GM23338 (cell line): ENCODE results near the gene SIL1. TPM values are rescaled to one million over a fixed set of nuclear protein-coding genes. Genes with fewer than 3 reads are reported as not detected.
"Not testable (repeated sequence)": the region's sequence is repeated elsewhere in the genome, so short reads cannot be mapped to it uniquely, and the experiment has no call there.

Source experiments
- ATAC-seq: fragments of 200-7000 bp; cut with Tn5 transposase; 3 replicates; pipeline ENCODE4 v1.9.1; 2020
- DNase-seq: peaks from one replicate; pipeline ENCODE4 v3.0.0-alpha.2; 2015; ENCODE audit warnings: low spot score
- H2AFZ ChIP-seq: fragments of 200-600 bp; sonication (generic); 2 replicates; pipeline ENCODE4 v1.8.0; 2016; ENCODE audit warnings: antibody characterized with exemption, mild to moderate bottlenecking, moderate library complexity
- H3F3A ChIP-seq: fragments of 200-600 bp; sonication (generic); replicated peaks from 2 replicates; pipeline ENCODE4 v1.8.0; 2017; ENCODE audit warnings: antibody characterized with exemption, mixed run types, low read depth
- H3K27ac ChIP-seq: fragments of 200-600 bp; sonication (generic); 2 replicates; pipeline ENCODE4 v1.6.1; 2016; ENCODE audit warnings: low read depth
- H3K27me3 ChIP-seq: fragments of 200-600 bp; sonication (generic); 2 replicates; pipeline ENCODE4 v1.8.0; 2016; ENCODE audit warnings: mild to moderate bottlenecking, mixed run types, moderate library complexity; ENCODE audit not compliant: insufficient read depth
- H3K36me3 ChIP-seq: fragments of 200-600 bp; sonication (generic); 2 replicates; pipeline ENCODE4 v1.8.0; 2016; ENCODE audit warnings: mild to moderate bottlenecking; ENCODE audit not compliant: insufficient read depth
- H3K4me1 ChIP-seq: fragments of 200-600 bp; sonication (generic); 2 replicates; pipeline ENCODE4 v1.8.0; 2016; ENCODE audit warnings: mild to moderate bottlenecking, moderate library complexity; ENCODE audit not compliant: insufficient read depth
- H3K4me2 ChIP-seq: fragments of 200-600 bp; sonication (generic); 2 replicates; pipeline ENCODE4 v1.7.1; 2017; ENCODE audit warnings: mixed run types
- H3K4me3 ChIP-seq: fragments of 200-600 bp; sonication (generic); 2 replicates; pipeline ENCODE4 v1.6.1; 2016; ENCODE audit warnings: mixed run types
- H3K79me2 ChIP-seq: fragments of 200-600 bp; sonication (generic); replicated peaks from 2 replicates; pipeline ENCODE4 v1.8.0; 2017; ENCODE audit warnings: mild to moderate bottlenecking; ENCODE audit not compliant: insufficient read depth
- H3K9me2 ChIP-seq: fragments of 200-600 bp; sonication (generic); 2 replicates; pipeline ENCODE4 v1.8.0; 2017; ENCODE audit not compliant: insufficient read depth
- H4K20me1 ChIP-seq: fragments of 200-600 bp; sonication (generic); replicated peaks from 2 replicates; pipeline ENCODE4 v1.8.0; 2017; ENCODE audit warnings: mild to moderate bottlenecking; ENCODE audit not compliant: insufficient read depth
- H3K27ac Mint-ChIP-seq: 2 replicates; pipeline ENCODE4 v1.8.0; 2020; ENCODE audit warnings: inconsistent platforms, mild to moderate bottlenecking, moderate library complexity, mixed read lengths
- H3K27me3 Mint-ChIP-seq: 3 replicates; pipeline ENCODE4 v1.8.0; 2022; ENCODE audit warnings: low read depth, mild to moderate bottlenecking, moderate library complexity, mixed read lengths, inconsistent platforms; ENCODE audit not compliant: insufficient read depth, poor library complexity
- H3K36me3 Mint-ChIP-seq: 3 replicates; pipeline ENCODE4 v1.8.0; 2021; ENCODE audit warnings: low read depth, mild to moderate bottlenecking, inconsistent platforms, moderate library complexity, mixed read lengths
- H3K4me1 Mint-ChIP-seq: 3 replicates; pipeline ENCODE4 v1.8.0; 2020; ENCODE audit warnings: mild to moderate bottlenecking, inconsistent platforms, mixed read lengths
- H3K4me3 Mint-ChIP-seq: 3 replicates; pipeline ENCODE4 v1.8.0; 2021; ENCODE audit warnings: moderate library complexity, mild to moderate bottlenecking, inconsistent platforms, mixed read lengths
- H3K9me3 Mint-ChIP-seq: 3 replicates; pipeline ENCODE4 v1.8.0; 2020; ENCODE audit warnings: moderate library complexity, mild to moderate bottlenecking, inconsistent platforms, mixed read lengths
- CREB1 ChIP-seq: fragments of 250-450 bp; sonication (Bioruptor Pico); IDR thresholded peaks from 2 replicates; pipeline ENCODE4 v1.5.0; 2020; ENCODE audit warnings: low read depth, mild to moderate bottlenecking, moderate library complexity
- CTCF ChIP-seq, 2 experiments: fragments of 200-600 bp in 1 of 2; sonication (generic) in 1 of 2; conservative IDR thresholded peaks; 2 replicates each; pipeline versions ENCODE4 v1.5.1 to v1.6.1; 2016 to 2017; ENCODE audit warnings: antibody characterized with exemption in 2 of 2, low read depth in 2 of 2, mild to moderate bottlenecking in 2 of 2, moderate library complexity in 1 of 2
- EZH2 ChIP-seq: fragments of 200-600 bp; sonication (generic); IDR thresholded peaks from one replicate; pipeline ENCODE4 v1.8.0; 2017; ENCODE audit warnings: antibody characterized with exemption, mild to moderate bottlenecking, low read depth; ENCODE audit not compliant: unreplicated experiment
- EZH2phosphoT487 ChIP-seq: fragments of 200-600 bp; sonication (generic); IDR thresholded peaks from one replicate; pipeline ENCODE4 v1.8.1; 2018; ENCODE audit warnings: antibody characterized with exemption; ENCODE audit not compliant: unreplicated experiment
- JUNB ChIP-seq: IDR thresholded peaks from one replicate; pipeline ENCODE4 v1.6.1; 2016; ENCODE audit warnings: antibody characterized with exemption; ENCODE audit not compliant: unreplicated experiment
- NANOG ChIP-seq: IDR thresholded peaks from 2 replicates; pipeline ENCODE4 v1.6.1; 2016; ENCODE audit warnings: antibody characterized with exemption, borderline replicate concordance
- POLR2AphosphoS5 ChIP-seq: IDR thresholded peaks from 2 replicates; pipeline ENCODE4 v1.6.1; 2016; ENCODE audit warnings: antibody characterized with exemption, low read depth
- REST ChIP-seq: IDR thresholded peaks from one replicate; pipeline ENCODE4 v1.6.1; 2018; ENCODE audit warnings: antibody characterized with exemption; ENCODE audit not compliant: unreplicated experiment
- STAT1 ChIP-seq: IDR thresholded peaks from one replicate; pipeline ENCODE4 v1.6.1; 2016; ENCODE audit warnings: antibody characterized with exemption; ENCODE audit not compliant: unreplicated experiment
- ZNF114 ChIP-seq: fragments of 250-450 bp; sonication (Bioruptor Pico); IDR thresholded peaks from 2 replicates; pipeline ENCODE4 v1.5.0; 2020; ENCODE audit warnings: mild to moderate bottlenecking, moderate library complexity
- polyA plus RNA-seq: library from polyadenylated mRNA; unstranded; fragments of >200 nt; fragmentation: Nextera tagmentation; extraction: Ambion mirVana; gene quantifications from 2 replicates; pipeline ENCODE4 v1.2.1, GENCODE V29; 2016
- total RNA-seq: library from RNA; depleted of rRNA; stranded (reverse); fragments of >200 nt; shearing (Covaris generic); gene quantifications from 2 replicates; pipeline ENCODE4 v1.2.3, GENCODE V29; 2014

The SIL1 gene
- total and polyA plus RNA-seq, 2 experiments from 2014 or later = 5.5 to 5.9 TPM

- ATAC-seq (no peak), DNase-seq (no peak)
- no peaks in the 10 kb centered on the region for H3K27me3 ChIP-seq
- no peaks in the 10 kb centered on the region for H3K9me3 Mint-ChIP-seq
- TF ChIP-seq EZH2phosphoT487 (no peak), REST (no peak), POLR2AphosphoS5 (no peak), ZNF114 (CRISPR knock-in tag) (no peak), NANOG (no peak), CREB1 (no peak), STAT1 (no peak), JUNB (no peak), EZH2 (no peak)
- H3F3A ChIP-seq = peaks cover 9% of the 10 kb centered on the region; the same call in 1 of the 2 replicates
- H3K4me1 Mint-ChIP-seq = peaks cover 9% of the 10 kb centered on the region
- H2AFZ ChIP-seq = no peak overlapping the region
- H3K79me2 ChIP-seq = no peaks in the 10 kb centered on the region; the same call in 1 of the 2 replicates
- H3K27ac Mint-ChIP-seq = no peak overlapping the region
- H3K36me3 ChIP-seq = no peaks in the 10 kb centered on the region
- H3K9me2 ChIP-seq = no peaks in the 10 kb centered on the region
- no peak overlapping the region for H3K4me2 ChIP-seq
- H3K4me3 ChIP-seq = no peak overlapping the region
- peaks cover 9% of the 10 kb centered on the region for H3K27me3 Mint-ChIP-seq
- H3K27ac ChIP-seq = no peak overlapping the region
- peaks cover 10% of the 10 kb centered on the region for H3K4me1 ChIP-seq
- peaks cover 7% of the 10 kb centered on the region; the same call in 2 of the 3 replicates for H3K36me3 Mint-ChIP-seq
- H3K4me3 Mint-ChIP-seq = no peak overlapping the region
- H4K20me1 ChIP-seq = no peaks in the 10 kb centered on the region
Observed at GRCh38 chr5:139194486-139194885, 3.7 kb downstream of the SIL1 start.

- Mint-ChIP-seq H3K27me3 (peaks cover 9% of the 10 kb centered on the region), H3K27ac (no peak overlapping the region), H3K4me1 (peaks cover 9% of the 10 kb centered on the region), H3K9me3 (no peaks in the 10 kb centered on the region), H3K36me3 (peaks cover 7% of the 10 kb centered on the region; the same call in 2 of the 3 replicates), H3K4me3 (no peak overlapping the region)
- no peak overlapping the region for H3K4me2 ChIP-seq
- no peak overlapping the region for H2AFZ ChIP-seq
- H3K27me3 ChIP-seq = no peaks in the 10 kb centered on the region
- no peak overlapping the region for H3K27ac ChIP-seq
- H3F3A ChIP-seq = peaks cover 9% of the 10 kb centered on the region; the same call in 1 of the 2 replicates
- no peaks in the 10 kb centered on the region for H3K36me3 ChIP-seq
- no peaks in the 10 kb centered on the region; the same call in 1 of the 2 replicates for H3K79me2 ChIP-seq
- ATAC-seq = peak; percentile 6; the same call in 1 of the 3 replicates
- H4K20me1 ChIP-seq = no peaks in the 10 kb centered on the region
- DNase-seq = peak; percentile 53
- TF ChIP-seq CTCF (conservative IDR thresholded peaks at IDR 0.05; ENCODE audit: low read depth in 2 of 2) = peak; percentile 27 to 45; a peak in 3 of 4 replicates
- no peak for TF ChIP-seq ZNF114 (CRISPR knock-in tag)
- peaks cover 10% of the 10 kb centered on the region for H3K4me1 ChIP-seq
- no peaks in the 10 kb centered on the region for H3K9me2 ChIP-seq
- H3K4me3 ChIP-seq = no peak overlapping the region
Observed at GRCh38 chr5:139193928-139194327, 4.2 kb downstream of the SIL1 start.

- not testable (repeated sequence) for H3K27ac Mint-ChIP-seq, H3K27ac ChIP-seq, H3K9me3 Mint-ChIP-seq, DNase-seq, H3K27me3 Mint-ChIP-seq, H3K4me3 Mint-ChIP-seq, H3K79me2 ChIP-seq, H3K4me1 ChIP-seq, H3K9me2 ChIP-seq, H3K27me3 ChIP-seq, H3K4me1 Mint-ChIP-seq, H3K4me2 ChIP-seq, H3K4me3 ChIP-seq, H4K20me1 ChIP-seq, H2AFZ ChIP-seq, H3F3A ChIP-seq, ATAC-seq, H3K36me3 Mint-ChIP-seq, H3K36me3 ChIP-seq
Observed at GRCh38 chr5:139192906-139193305, 5.3 kb downstream of the SIL1 start.

GRCh38 chr5:139191954-139192353 is 6.2 kb downstream of the SIL1 start:
- H3K27me3 Mint-ChIP-seq, DNase-seq, H3K4me3 Mint-ChIP-seq, H3K4me1 Mint-ChIP-seq, H3F3A ChIP-seq, H4K20me1 ChIP-seq, H3K9me3 Mint-ChIP-seq, ATAC-seq, H3K27me3 ChIP-seq, H3K9me2 ChIP-seq, H3K27ac Mint-ChIP-seq, H3K27ac ChIP-seq, H2AFZ ChIP-seq, H3K4me3 ChIP-seq, H3K4me1 ChIP-seq, H3K36me3 ChIP-seq, H3K4me2 ChIP-seq, H3K36me3 Mint-ChIP-seq, H3K79me2 ChIP-seq: not testable (repeated sequence)
